Limb (tissue), 2 donors: ENCODE data around the gene TMPRSS3.
A peak's percentile ranks its signal among the peaks of the same experiment; 100 is the strongest.

Experiments
- DNase-seq, 2 donors: peaks; one replicate each; pipeline ENCODE4 v3.0.0-alpha.2; 2016; ENCODE audit errors: extremely low spot score in 2 of 2

The TMPRSS3 gene

DNA sequence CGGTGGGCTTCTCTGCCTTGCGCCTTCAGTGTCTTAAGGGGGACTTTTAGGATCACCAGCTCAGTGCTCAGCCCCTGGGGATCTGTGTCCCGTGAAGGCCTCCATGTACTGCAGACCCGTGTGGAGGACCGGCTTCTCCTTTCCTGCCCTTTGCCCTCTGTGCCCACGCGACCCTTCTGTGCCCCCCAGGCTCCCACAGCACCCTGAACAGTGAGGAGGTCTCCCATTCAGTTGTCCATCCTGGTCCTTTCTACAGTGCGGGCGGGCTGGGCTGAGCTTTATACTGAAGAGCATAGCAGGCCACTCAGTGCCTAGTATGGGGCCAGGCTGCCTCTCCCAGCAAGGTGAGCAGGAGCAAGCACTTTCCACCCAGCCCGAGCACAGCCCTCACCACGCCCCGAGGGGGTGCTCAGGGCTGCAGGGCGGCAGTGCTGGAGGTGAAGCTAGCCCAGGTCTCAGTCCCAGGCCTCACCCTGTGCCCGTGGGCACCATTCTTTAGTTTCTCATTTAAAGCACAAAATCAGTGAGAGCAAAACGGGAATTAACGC is 21.9 kb downstream of the TMPRSS3 start:
- DNase-seq, result no peak

DNA sequence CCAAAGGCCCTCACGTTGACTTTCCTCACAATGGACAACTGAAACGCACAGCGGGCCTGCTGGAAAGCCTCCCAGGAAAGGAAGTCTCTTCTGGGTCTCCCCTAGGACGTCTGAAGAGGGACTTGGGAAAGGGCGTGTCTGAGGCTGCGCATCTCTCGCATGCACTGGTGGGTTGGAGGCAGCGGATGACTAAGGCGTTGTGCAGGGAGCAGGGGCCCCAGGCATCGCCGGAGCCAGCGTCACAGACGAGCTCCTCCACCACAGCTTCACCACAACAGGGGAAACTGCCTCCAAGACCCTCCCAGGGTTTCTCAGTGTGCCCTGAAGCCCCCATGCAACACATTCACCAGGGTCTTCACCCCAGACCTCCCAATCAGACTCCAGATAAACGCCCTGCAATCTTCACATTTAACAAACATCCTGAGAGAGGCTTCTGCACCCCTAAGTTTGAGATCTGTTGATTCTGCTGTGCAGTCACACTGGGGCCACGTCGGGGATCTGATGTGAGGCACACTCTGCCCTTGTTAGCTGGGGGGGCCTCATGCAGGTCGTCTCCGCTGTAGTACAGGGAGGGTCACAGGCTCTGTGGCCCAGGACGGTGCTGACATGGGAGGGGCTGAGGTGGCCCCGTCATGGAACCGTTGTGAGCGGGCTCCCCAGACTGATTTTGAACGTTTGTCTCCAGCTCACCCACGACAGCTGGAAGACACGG is 22.5 kb downstream of the TMPRSS3 start:
- DNase-seq, result no peak

DNA sequence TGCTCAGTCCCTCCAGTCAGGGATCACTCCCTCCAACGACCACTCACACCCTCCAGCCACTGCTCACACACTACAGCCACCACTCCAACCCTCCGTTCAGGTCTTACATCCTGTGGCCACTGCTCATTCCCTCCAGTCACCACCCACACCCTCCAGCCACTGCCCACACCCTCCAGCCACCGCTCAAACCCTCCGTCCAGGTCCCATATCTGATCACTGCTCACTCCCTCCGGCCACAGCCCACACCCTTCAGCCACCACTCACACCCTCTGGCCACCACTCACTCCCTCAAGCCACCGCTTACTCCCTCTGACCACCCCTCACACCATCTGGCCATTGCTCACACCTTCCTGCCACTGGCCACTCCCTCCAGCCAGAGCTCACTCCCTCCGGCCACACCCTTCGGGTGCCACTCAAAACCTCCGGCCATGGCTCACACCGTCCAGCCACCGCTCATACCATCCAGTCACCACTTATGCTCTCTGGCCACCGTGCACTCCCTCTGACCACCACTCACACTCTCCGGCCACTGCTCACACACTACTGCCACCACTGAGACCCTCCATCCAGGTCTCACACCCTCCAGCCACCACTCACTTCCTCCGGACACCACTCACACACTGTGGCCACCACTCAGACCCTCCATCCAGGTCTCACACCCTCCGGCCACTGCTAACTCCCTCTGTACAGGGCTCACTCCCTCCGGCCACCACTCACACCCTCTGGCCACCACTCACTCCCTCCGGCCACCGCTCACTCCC is 24.8 kb downstream of the TMPRSS3 start:
- no peak for DNase-seq

DNA sequence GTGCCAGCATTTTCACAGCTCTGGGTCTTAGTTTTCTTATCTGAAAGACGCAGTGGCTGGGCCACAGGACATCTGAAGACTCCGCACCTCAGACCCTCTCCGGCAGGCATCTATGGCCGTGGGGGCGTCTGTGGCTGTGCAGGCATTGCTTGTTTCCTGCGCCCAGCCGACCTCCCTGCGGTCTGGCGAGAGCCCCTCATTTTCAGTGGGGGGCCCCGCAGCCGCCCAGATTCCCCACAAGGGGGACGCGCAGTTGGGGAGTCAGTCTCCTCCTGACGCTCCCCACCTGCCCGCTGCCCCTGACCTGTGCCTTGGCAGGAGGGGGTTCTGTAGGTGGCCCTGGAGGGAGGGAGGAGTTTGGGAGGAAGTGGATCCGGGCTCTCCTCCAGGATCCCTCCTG is 26.0 kb downstream of the TMPRSS3 start:
- no peak for DNase-seq

DNA sequence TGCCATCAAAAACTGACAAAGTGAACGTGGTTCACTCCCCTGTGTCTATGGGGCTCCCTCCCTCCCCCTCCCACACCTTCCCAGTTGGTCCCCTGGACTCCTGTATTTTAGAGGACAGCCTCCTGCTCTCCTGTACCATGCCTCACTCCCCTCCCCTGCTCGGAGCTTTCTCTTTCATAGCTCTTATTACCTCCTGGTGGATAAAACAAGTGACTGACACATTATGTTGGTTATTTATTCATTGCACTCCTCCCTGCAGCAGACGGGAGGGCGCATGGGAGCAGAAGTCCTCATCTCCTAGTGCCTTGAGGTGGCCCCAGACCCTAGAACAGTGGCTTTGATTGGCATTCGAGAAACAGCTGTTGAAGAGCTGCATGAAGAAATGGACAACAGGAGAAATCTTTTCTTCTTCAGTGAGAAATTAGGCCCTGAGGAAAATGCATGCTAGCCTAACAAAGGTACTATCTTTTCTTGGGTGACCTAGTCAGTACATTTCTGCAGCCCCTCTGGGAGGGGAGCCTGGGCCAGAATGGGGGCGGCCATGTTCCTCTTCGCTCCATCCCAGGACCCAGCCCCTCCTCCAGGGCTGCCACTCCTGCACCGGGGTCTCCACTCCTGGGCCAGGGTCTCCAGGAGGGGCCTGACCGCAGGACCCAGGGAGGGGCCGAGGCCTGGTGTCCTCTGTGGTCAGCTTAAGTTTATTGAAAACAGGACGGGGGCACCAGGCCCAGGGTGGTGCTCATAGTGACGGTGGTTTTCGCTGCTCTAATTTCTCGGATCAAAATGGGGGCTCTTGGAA is 28.3 kb downstream of the TMPRSS3 start:
- DNase-seq, result no peak

DNA sequence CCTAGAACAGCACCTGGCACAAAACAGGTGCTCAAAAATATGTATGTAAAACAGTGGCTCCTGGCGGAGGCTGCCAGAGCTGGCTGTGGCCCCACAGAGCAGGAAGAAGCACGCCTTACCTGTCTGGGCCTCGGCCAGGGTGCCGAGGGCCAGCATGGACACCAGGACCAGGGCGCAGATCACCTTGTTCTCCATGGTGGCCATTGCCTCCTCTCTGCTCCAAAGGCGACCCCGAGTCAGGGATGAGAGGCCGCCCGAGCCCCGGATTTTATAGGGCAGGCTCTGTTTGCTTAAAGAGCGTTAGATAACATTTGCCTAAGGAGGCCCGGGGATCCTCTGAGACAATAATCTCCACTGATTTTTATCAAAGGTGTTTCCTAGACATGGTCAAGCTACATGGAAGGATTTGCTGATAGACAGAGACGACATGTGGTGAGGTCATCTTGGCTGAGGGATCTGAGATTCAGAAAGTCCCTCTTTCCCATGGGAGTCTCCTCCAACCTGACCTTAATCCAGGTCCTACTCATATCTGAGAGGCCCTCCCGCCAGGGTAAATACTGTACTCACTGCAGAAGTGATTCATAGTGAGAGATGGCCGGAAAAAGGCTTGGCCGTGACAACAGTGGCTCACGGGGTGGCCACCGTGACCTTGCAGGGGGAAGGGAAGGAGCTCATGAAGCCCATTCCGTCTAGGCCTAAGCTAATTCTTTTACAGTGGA is 29.4 kb downstream of the TMPRSS3 start, which contains the start of gene TFF1:
TFF1 (minus strand) TSS at position 244 of the 719 bp plus-strand sequence; CDS start at position 204, 40 bp downstream.
- DNase-seq, result no peak

DNA sequence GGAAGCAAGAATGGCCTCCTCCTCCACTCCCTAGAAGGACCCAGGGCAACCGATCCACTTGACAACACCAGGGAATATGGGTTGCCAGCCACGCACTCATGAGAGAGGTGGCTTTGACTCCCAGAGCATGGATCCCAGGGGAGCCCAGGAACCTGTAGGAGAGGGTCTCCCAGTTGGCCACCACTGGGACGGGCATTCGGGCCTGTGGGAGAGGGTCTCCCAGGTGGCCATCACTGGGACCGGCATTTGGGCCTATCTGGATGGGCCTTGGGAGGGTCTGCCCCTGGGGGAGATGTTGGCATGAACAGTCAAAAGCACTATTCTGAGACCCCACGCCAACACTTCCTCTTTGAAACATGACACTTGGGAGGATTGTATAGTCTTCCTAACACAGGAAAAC is 30.1 kb downstream of the TMPRSS3 start:
- no peak for DNase-seq

DNA sequence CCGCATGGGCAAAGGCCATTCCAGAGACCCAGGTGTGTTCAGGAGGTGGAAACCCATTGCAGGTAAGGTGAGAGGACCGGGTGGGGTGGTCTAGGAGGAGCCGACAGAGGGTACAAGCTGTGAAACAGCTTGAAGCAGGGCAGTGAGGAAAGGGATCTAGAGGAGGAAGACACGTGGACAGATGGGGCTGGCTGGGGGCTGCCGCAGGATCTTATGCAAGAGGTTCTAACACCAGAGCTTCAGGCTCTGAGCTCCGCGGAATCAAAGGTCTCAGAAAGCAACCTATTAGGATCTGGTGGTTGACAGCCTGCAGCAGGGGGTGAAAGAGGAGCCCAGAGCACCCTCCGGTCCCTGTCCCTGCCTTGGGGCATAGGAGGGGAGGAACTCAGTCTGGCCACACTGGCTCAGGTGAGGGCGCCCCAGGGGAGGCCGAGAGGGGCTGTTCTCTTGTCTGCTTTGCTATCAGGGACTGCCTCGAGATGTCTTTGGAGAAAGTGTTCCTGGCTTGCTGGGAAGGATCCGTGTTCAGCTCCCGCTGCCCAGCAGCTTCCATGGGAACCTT is 31.5 kb downstream of the TMPRSS3 start:
- no peak for DNase-seq

DNA sequence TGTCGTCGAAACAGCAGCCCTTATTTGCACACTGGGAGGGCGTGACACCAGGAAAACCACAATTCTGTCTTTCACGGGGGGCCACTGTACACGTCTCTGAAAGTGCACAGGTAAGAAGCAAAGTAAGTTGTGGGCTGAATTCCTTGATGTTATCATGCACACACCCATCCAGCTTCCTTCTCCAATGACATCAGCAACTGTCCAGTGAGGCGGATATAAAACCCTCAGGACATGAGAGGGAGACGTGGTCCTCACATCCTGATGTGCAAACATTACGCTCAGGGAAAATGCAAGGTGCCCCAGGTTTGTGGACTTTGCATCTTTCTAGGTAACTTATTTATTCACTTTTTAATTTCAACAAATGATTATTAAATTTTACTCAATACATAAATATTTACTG is 32.5 kb downstream of the TMPRSS3 start:
- no peak for DNase-seq

DNA sequence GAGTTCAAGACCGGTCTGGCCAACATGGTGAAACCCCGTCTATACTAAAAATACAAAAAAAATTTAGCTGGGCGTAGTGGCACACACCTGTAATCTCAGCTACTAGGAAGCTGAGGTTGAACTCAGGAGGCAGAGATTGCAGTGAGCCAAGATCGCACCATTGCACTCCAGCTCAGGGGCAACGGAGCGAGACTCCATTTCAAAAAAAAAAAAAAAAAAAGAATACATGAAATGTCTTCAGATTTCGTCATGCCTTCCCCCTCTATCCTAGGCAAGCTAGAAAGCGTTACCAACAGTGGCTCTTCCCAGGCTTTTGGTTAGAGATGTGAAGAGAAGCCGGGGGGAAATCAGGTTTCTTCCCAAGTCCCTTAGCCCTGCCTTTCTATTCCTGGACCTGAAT is 33.2 kb downstream of the TMPRSS3 start:
- DNase-seq, result no peak

DNA sequence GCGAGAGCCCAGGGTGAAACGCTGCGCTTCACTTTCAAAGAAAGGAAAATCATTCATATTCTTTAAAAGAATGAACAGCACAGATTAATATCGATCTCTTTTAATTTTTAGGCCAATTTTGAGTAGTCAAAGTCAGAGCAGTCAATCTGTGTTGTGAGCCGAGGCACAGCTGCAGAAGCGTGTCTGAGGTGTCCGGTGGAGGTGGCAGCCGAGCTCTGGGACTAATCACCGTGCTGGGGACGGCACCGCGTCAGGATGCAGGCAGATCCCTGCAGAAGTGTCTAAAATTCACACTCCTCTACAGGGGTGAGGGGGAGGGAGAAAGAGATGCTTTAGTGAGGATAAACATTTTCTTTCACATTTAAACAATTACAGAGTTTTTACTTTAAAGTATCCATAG is 33.7 kb downstream of the TMPRSS3 start:
- no peak for DNase-seq

DNA sequence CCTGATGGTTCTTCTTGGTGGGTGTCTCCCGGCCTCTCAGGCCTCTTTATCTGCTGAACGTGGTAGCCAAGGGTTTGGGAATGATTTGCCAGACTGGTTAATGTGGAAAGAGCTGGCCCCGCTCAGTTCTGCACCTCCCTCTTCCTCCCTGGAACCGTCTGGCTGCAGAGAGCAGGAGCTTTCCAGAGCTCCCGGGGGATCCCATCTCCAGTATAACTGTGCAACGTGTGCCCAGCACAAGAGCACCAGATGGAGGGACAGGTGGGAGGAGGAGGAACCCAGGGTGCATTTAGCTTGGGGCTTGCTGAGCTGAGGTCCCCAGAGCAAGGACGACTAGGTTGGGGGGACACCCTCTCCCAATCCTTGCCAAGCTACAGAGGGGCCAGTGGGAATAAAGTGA is 34.6 kb downstream of the TMPRSS3 start:
- DNase-seq, result no peak

DNA sequence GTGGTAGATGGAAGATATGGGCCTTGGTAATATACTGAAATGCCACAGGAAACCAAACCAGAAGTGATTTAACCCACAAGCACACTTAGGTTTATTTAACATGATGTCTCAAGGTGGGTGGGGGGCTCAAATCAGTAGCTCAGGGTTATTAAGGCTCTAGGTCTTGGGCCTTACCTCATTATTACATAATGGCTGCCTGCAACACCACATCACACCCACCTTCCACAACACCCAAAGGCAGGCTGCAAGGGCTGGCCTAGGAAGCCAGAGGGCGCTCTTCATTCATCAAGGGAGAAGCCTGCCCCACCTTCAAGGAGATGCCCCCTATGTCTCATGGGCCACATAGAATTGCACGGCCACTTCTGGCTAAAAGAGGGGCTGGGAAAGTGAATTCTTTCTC is 35.5 kb downstream of the TMPRSS3 start:
- DNase-seq, result no peak

DNA sequence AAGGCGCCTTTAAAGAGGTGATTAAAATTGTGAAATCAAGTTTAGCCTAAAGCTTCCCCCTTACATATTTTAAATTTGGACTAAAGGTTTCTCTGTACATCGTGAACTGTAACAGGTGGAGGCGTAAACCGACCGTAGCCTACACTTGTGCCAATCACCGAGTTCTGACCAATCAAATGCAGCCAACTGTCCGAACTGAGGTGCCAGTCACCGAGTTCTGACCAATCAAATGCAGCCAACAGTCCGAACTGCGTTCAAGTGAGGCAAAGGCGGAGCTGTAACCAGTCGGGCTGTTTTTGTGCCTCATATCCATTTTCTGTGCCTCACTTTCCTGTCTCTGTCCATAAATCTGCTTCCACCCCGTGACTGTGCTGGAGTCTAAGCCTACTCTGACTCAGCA is 36.9 kb downstream of the TMPRSS3 start:
- no peak for DNase-seq

DNA sequence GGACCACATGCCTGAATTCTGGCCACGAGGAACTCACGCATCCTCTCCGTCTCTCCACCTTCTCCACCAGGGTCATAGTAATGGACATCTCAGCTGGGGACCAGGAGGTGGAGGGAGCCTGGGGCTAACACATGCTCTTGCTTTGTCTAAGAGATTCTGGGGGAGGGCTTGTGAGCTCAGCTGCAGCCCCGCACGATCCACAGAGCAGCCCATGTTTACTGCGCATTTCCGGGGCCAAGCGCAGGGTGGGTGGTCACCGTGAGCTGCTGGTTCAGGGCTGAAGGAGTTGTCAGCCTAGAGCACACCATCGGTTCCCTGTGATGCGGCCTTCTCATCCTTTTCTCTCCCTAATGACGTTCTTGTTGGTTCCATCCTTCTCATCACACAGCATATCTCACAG is 37.6 kb downstream of the TMPRSS3 start:
- DNase-seq, result no peak

DNA sequence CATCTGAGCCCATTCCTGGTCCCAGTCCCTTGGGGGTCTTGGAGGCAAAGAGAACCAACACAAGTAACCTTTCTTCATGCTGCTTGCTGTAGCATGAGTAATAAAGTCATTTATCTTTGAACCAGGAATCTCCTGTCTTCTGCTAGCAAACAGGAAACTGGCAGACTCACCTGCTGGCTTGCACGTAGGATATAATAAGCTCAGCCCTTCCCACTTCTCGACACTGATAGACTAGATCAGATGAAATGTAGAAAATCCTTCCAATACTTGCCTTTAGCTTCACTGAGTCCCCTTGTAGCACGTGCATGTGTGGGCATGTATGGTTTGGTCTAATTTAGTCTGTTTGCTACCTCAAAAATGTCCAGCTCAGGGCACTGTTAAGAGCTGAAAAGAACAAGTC is 38.5 kb downstream of the TMPRSS3 start:
- no peak for DNase-seq

DNA sequence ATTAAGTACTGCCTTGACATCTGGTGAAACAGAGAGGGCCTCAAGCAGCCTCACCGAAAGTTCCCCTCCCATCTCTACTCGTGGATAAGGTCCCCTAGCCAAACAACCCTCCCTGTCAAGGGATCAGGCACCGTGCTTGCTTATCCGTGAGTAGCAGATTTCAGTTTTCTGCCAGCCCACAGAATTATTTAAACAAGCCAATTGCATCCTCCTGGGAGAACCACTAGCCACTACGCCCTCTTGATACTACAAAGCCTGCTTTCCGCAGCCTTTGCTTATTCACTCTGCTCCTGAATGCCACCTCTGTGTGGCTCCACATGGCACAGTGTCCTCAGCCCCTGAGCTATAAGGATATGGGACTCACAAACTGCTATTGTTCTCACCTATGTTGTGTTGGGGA is 39.2 kb downstream of the TMPRSS3 start:
- DNase-seq, result no peak

DNA sequence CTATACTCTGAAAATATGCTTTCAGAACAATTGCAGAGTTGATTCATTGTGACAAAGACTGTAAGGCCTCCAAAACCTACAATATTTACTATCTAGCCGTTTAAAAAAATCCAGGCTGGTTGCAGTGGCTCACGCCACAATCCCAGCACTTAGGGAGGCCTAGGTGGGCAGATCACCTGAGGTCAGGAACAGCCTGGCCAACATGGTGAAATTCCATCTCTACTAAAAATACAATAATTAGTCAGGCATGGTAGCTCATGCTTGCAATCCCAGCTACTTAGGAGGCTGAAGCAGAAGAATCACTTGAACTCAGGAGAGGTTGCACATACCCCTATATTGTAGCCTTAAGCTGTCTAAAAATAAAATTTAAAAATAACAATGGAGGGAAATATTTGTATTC is 39.8 kb downstream of the TMPRSS3 start:
- DNase-seq, result no peak

DNA sequence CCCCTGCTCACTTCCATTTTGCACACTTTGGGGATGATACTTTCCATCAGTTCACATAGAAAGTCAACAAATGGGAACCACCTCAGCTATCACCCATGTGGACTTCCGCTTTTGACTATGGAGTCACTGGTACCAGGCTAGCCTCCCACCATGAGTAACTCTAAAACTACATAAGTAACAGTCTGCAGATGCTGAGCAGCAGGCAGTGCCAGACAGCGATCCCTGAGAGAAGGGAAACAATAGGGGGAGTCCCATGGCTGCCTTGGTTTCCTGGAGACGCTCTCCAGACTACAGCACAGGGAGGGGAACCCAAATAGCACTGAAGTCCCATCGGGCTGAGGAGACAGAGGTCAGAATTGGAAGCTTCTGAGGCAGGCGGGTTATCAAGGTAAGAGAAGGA is 42.2 kb downstream of the TMPRSS3 start:
- no peak for DNase-seq

DNA sequence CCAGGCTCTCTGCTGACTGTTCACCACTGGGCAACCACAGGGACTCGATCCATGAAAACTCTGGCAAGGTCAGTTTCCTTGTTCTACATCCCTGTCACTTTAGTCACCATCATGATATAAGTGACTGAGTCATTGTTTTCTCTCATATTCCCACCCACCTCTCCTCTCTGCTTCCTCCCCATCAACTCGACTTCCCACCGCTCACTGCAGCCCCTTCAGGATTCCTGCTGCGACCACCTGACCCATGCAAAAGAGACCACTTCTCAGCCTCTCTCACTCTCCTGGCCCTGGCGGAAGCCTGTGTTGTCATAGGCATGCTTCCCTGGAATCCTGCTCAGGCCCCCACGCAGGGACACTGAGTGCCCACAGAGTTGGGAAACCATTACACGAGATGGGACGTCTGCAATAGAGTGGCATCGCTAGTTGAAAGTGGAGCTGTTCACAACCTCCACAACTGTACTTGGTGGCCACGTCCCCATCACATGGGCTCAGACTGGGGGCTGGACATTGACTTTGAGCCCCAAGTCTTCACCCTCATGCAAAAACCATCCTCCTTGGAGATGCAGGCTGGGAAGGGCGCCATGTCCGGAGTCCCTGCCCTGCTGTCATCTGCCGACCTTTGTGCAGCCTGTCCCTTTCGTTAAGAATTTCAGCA is 43.3 kb downstream of the TMPRSS3 start:
- peak in 1 of 2 donors; percentile 4 for DNase-seq
